ENCODE data around the gene NUP214. TPM values are rescaled to one million over a fixed set of nuclear protein-coding genes. Genes with fewer than 3 reads are reported as not detected.
"Not testable (repeated sequence)": the region's sequence is repeated elsewhere in the genome, so short reads cannot be mapped to it uniquely, and the experiment has no call there.

The NUP214 gene
- total RNA-seq, 1 donor from 2014 or later: 12.2 TPM

DNA sequence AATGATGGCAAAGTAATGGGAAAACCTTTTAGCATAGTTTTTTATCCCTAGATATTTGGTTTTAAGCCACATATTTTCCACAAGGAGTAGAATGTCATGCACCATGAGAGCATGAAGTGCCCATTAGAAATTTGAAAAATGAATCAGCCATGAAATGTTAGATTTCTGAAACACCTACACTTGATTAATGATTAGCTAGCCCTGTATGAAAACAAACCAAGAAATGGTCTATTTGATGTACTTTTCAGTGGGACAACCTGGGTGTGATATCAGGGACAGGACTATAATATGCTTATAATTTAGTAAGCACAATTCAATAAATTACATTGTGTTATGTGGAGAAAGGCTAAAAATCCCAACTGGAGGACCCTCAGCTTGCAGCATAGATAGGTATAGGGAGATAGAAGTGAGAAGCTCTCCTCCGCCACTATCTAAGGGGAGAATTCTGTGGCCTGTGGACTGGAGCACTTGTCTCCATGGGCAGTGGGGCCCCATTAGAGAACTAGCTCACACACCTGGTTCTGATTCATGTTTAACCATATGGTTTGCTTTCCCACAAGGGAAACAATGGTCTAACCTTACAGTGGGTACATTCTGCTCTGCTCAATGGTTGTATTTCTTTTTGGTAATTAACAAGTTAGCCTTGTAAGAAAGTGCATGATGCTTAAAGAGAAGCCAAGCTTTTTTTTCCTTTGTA lies 35.2 kb downstream of the NUP214 start:
- no peak for DNase-seq (ENCODE audit: low read depth, low spot score)

DNA sequence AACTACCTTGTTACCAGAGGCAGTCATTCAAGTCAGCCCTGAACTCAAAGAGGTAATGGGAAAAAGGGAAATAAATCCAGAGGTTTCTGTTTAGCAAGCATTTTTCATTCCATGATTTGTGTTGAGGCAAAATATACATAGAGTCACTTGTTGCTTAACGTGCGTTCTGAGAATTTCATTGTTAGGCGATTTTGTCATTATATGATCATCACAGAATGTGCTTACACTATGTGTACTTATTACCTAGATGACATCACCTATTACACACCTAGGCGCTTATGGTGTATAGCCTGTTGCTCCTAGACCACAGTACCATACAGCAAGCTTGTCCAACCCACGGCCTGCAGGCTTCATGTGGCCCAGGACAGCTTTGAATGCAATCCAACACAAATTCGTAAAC lies 36.2 kb downstream of the NUP214 start:
- no peak for DNase-seq (ENCODE audit: low read depth, low spot score)

DNA sequence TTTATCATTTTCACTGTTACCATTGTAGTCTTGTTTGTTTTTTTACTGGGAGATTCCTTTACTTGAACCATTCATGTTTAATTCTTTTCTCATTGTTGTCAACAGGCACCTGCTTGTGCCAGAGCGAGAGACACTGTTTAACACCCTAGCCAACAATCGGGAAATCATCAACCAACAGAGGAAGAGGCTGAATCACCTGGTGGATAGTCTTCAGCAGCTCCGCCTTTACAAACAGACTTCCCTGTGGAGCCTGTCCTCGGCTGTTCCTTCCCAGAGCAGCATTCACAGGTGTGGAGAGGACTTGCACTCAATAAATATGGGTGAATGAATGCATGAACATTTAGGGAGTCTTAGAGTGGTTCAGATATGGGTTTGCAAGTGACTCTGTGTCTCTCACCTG lies 37.5 kb downstream of the NUP214 start:
- DNase-seq (ENCODE audit: low read depth, low spot score): no peak

DNA sequence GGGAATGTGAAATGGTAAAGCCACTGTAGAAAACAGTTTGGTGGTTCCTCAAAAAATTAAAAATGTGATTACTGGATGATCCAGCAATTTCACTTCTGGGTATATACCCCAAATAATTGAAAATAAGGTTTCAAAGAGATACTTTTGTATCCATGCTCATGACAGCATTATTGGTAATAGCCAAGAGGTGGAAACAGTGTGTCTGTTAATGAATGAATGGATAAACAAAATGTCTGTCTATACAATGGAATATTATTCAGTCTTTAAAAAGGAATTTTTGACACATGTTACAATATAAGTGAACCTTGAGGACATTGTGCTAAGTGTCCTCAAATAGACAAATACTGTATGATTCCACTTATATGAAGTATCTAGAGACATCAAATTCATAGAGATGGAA lies 40.1 kb downstream of the NUP214 start:
- DNase-seq (ENCODE audit: low read depth, low spot score): no peak

DNA sequence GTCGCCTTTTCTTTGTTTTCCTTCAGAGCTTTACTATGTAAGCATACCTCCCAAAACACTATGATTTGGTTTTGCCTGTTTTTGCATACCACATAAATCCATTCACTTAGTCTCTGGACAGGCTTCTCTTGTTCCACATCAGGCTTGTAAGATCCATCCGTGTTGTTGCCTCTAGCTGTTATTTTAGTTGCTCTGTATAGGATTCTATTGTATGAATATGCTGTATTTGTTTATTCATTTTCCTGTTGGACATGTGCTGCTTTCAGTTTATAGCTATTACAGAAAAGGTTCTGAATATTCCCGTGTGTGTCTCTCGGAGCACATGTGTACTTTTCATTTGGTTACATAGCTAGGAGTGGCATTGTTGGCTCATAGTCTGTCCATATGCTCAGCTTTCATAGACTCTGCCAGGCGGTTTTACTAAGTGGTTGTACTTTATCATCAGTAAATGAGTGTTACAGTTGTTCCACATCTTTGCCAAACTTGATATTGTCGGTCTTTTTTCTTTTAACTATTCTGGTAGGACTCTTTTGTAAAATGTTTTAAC lies 41.8 kb downstream of the NUP214 start:
- no peak for DNase-seq (ENCODE audit: low read depth, low spot score)

DNA sequence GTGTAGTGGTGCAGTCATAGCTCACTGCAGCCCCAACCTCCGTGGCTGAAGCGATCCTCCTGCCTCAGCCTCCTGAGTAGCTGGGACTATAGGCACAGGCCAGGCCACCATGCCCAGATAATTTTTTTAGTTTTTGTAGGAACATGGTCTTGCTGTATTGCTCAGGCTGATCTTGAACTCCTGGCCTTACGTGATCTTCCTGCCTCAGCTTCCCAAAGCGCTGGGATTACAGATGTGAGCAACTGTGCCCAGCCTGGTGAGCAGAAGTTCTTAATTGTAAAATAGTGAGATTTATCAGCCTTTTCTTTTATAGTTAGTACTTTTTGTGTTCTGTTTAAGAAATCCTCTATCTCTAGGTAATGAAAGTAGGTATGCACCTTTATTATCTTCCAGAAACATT lies 42.5 kb downstream of the NUP214 start:
- DNase-seq (ENCODE audit: low read depth, low spot score): no peak

DNA sequence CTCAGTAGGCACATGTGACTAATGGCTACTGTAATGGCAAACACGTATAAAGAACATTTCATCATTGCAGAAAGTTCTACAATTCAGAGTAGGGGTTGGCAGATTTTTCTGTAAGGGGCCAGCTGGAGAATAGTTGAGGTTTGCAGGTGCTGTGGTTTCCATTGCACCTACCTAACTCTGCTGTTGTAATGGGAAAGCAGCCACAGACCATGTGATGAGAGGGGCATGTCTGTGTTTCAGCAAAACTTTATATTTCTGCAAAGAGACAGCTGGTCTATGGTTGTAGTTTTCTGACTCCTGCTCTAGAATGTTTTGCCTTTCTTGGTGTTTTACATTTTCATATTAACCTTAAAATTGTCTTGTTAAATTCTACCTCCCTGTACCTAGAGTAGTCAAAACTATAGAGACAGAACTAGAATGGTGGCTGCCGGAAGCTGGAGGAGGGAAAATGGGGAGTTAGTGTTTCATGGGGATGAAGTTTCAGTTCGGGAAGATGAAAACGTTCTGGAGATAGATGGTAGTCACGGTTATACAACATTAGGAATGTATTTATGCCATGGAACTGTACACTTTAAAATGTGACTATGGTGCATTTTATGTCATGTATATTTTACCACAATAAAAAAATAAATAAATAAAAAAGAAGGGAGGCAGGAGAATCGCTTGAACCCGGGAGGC lies 44.3 kb downstream of the NUP214 start:
- DNase-seq (ENCODE audit: low read depth, low spot score): no peak

DNA sequence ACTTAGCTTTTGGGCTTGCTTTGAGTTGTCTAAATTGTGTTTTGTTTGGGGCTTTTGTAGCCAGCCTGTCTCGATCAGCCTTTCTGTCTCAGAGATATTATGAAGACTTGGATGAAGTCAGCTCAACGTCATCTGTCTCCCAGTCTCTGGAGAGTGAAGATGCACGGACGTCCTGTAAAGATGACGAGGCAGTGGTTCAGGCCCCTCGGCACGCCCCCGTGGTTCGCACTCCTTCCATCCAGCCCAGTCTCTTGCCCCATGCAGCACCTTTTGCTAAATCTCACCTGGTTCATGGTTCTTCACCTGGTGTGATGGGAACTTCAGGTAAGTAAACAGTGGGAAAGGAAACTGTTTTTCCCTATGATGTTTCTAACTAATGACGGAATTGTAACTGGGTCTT lies 48.6 kb downstream of the NUP214 start:
- no peak for DNase-seq (ENCODE audit: low read depth, low spot score)

DNA sequence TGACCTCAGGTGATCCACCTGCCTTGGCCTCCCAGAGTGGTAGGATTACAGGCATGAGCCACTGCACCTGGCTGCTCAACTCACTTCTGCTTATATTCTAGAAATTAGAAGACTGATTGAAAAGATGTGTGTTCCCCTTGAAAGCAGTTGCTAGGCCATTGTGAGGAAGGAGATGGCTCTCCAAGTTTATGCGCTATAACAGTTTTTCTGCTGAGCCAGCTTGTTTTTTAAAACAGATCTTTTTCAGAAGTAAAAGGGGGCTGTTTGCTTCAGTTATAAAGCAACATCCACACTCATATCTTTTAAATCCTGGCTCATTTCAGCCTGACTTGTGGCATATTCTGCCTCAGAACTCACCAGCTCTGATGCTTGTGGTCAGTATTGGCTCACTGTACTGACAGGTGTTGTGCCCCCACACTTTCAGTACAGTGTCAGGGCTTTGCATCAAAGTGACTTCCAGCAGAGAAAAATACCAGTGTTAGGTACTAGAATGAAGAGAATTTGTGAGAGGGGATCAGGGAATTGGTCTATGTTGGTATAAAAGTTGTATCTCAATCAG lies 49.4 kb downstream of the NUP214 start:
- no peak for DNase-seq (ENCODE audit: low read depth, low spot score)

DNA sequence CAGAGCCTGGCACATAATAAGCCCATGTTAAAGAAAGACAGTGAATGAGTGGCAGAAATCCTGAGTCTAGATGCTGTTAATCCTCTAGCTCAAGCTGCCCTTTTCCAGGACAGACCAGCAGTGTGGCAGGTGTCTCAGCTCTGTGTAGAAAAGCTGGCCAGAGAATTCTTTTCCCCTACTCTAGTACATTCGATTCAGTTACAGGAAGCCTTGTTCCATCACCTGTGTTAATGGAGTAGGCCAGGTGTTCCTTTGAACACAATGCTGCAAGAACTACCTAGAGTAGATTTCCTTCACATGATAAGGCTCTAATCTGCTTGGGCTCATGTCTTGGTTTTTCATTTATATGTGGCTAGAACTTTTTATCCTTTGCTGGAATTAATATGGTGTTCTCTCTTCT lies 52.5 kb downstream of the NUP214 start:
- DNase-seq (ENCODE audit: low read depth, low spot score): no peak

DNA sequence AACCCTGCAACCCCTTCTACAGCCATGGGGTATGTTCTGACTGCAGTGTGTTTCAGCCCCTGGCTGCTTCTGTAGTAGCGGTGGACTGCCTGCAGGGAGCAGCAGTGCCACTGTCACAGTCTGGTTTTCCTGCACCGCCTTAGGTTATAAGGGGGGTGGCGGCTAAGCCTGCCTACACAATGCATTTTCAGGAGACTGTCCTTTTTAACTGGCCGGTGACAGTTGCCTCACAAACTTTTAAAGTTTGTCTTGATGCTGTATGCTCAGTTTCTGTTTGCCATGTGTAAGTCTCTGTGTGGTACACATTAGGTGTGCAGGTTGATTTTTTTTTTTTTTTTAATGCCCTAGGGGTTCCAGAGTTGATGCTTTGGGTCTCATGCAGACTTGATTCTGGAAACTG lies 53.0 kb downstream of the NUP214 start:
- DNase-seq (ENCODE audit: low read depth, low spot score): peak; percentile 27

DNA sequence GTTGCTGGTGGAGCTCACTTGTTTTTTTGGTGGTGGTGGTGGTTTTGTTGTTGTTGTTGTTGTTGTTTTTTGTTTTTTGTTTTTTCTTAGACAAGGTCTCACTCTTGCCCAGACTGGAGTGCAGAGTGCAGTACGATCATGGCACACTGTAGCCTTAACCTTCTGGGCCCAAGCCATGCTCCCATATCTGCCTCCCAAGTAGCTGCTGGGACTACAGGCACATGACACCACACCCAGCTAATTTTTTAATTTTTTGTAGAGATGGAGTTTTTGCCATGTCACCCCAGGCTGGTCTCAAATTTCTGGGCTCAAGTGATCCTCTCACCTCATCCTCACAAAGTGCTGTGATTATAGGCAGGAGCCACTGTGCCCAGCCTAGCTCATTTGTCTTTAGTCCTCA lies 53.5 kb downstream of the NUP214 start:
- DNase-seq (ENCODE audit: low read depth, low spot score): no peak

DNA sequence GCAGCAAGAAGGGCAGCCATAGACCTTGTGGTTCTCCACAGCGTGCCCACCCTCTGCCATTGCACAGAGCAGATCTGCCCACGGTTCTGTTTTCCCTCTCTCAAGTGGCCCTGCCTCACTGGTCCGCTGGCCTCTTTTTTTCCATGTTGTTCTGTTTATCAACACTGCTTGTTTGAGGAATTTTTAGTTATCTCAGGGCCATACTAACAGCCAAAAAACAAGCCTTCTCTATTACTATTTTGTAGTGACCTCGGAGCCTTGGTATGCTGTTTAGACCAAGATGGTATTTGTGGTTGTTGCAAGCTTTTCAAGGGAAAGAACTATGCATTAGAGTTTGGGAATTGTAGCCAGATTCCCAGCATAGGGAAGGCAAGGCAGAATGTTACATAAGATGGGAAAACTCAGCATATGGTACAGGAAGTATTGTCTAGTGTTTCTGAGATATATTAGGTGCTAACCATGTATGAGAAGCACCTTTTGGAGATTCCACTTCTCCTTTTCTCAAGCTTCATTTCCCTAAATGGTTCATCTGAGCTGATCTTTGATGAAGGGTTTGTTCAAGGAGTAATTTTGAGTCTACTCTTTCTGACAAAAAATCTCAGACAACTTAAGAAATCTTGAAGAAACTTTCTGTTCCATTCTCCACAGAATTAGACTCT lies 54.3 kb downstream of the NUP214 start:
- DNase-seq (ENCODE audit: low read depth, low spot score): no peak

DNA sequence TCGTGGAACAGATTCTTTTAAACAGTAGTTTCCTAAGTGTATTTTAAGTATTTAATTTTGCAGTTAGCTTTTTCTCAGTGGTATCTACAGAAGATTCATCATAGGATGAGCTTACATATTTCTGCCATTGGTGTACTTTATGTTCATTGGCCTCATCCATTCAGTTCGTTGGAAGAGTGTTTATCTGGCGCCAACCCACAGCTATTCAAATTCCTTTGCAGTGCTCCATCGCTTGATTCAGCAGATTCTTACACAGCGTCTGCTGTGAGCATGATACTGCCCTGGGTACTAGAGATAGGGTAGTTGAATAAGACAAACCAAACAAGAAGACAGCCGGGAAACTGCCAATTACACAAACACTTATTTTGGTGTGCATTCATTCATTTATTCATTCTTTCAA lies 55.1 kb downstream of the NUP214 start:
- DNase-seq (ENCODE audit: low read depth, low spot score): no peak

DNA sequence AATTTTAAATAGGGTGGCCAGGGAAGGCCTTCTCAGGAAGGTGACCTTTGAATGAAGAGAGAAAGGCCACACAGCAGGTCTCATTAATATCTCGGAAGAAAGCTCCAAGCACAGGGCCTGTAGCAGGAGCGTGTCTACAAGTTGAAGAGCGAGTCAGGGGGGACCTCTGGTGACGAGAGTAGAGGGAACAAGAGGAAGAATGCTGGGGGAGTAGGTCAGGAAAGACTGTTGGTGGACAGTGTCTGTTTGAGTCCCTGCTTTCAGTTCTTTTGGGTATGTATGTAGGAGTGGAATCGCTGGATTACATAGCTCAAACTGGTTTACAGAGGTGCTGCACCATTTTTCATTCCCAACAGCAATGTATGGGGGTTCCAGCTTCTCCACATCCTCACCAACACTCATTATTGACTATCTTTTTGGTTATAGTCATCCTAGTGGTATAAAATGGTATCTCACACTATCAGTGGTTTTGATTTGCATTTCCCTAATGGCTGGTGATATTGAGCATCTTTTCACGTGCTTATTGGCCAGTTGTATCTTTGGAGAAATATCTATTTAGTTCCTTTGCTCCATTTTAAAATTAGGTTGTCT lies 55.8 kb downstream of the NUP214 start:
- DNase-seq (ENCODE audit: low read depth, low spot score): no peak

DNA sequence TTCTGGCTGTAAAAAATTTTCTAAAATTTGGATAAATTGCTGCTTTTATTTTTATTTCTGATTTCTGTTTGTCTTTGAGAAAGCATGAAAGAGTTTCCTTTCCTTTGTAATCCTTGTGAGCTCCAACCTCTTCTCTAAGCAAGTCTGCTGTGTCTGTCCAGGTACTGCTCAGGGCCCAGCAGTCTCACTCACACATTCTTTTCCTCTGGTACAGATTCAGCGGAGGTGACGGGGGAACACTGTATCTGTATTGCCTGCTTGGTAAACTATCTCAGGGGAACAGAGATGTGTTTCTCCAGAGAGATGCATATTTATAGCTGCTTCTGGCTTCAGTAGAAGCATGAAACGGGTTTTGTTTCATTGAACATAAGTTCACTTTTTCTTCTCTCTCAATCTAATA lies 60.5 kb downstream of the NUP214 start:
- DNase-seq (ENCODE audit: low read depth, low spot score): no peak

DNA sequence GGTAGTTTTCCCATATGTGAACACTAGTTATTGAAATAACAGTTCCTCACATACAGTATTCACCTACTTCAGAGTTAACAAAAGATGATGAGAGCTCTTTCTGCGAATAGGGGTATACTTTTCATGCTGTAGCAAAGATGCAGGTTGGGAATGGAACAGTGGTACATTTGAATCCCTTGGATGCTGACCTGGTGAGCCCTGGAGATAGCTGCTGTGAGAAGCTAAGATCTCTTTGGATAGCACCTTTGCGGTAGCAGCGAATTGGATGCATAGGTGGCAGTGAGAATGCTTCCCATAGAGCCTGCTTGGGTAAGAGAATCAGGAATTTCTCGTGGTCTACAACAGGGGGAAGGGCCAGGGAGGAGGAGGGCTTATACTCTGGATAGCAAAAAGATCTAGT lies 61.2 kb downstream of the NUP214 start:
- no peak for DNase-seq (ENCODE audit: low read depth, low spot score)

DNA sequence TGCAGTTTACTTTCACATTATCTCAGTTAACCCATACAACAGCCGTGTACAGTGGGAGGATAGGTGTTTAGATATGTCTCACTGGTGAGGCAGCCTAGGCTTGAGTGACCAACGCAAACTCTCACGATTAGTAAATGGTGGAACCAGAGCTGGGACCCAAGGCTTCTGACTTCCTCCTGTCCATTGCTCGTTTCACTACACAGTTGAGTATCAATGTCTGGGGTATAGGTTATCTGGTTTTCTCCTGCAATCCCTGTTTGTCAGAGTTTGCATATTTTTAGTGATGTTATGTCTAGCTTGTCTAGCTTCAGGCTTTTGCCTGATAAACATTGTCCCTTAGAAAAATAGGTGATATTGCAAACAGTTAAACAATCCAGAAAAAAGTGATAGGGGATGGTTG lies 62.6 kb downstream of the NUP214 start:
- DNase-seq (ENCODE audit: low read depth, low spot score): no peak

DNA sequence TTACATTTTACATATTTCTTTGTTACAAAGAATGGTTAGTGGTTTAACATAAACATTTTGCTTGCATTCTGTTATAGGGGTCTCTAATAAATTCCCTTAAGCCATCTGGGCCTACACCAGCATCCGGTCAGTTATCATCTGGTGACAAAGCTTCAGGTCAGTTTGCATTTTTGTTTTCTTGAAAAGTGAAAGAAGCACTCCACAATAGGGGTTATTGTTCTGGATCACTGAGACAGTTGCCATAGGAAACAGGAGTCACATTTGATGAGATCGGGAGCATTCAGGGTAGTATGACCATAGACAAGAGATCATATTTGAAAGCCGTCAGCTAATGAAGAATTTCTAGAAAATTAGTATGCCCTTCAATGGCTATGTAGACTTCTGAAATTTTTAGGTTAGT lies 63.6 kb downstream of the NUP214 start:
- DNase-seq (ENCODE audit: low read depth, low spot score): no peak

DNA sequence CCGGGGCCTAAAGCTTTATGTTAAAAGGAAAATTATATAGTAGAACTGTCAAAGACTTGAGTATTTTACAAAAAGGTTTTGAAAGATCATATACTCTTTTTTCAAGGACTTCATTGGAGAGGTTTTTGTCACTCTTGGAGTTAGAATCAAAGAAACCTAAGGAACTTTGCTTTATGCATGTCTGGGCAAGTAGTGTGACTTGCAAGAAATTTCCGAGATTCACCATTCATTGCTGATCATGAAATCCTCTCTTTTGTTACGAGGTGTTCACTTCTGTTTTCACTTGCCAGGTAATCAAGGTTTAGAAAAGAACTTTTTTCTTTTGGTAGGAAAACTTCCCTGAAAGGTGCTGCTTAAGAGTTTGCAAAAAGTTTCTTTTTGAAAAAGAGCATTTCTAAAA lies 64.8 kb downstream of the NUP214 start:
- no peak for DNase-seq (ENCODE audit: low read depth, low spot score)

DNA sequence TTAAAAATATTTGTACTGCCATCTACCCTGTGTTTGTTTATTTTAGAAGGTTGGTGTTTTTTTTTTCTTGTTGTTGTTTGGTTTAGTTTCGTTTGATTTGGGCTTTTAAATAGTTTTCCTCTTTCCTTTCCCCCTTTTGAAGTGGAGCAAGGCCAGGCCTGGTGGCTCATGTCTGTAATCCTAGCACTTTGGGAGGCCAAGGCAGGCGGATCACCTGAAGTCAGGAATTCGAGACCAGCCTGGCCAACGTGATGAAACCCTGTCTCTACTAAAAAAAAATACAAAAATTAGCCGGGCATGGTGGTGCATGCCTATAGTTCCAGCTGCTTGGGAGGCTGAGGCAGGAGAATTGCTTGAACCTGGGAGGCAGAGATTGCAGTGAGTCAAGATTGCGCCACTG lies 65.6 kb downstream of the NUP214 start:
- not testable (repeated sequence) for DNase-seq (ENCODE audit: low read depth, low spot score)

DNA sequence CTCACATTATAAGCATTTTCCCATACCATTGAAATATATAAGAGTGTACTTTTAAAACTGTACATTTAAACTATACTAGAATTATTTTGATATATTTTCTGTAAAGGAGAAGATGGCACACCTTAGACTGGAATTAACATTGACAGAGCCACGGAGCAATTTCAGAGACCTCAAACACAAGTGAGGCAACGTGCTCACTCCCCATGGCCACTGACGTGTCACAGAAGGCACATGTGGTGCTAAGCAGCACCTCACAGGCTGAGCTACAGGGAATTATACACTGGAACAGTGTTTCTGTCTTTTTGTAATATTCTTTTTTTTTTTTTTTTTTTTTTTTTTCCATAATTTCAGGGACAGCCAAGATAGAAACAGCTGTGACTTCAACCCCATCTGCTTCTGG lies 66.5 kb downstream of the NUP214 start:
- DNase-seq (ENCODE audit: low read depth, low spot score): no peak

Data from pulmonary artery endothelial cell (primary cell).